Motor neuron (in vitro differentiated cells): ENCODE measurements around the gene ELOA. TPM values are rescaled to one million over a fixed set of nuclear protein-coding genes. Genes with fewer than 3 reads are reported as not detected.
A peak's percentile ranks its signal among the peaks of the same experiment; 100 is the strongest.

Experiments
- ATAC-seq, 8 experiments: fragments of 200-7000 bp; cut with Tn5 transposase; replicated peaks in 6 of 8; 2 replicates each; pipeline ENCODE4 v1.8.0; 2021; ENCODE audit warnings: mild to moderate bottlenecking in 8 of 8, moderate library complexity in 8 of 8
- H3K27ac ChIP-seq, 2 donors: fragments of 250-450 bp; sonication (Bioruptor Pico); 2 replicates each; pipeline ENCODE4 v1.9.0; 2021; ENCODE audit warnings: antibody characterized with exemption in 2 of 2, mild to moderate bottlenecking in 2 of 2, moderate library complexity in 1 of 2
- H3K4me1 ChIP-seq, 2 donors: fragments of 250-450 bp; sonication (Bioruptor Pico); replicated peaks in 1 of 2; 2 replicates each; pipeline ENCODE4 v1.6.1; 2021; ENCODE audit warnings: antibody characterized with exemption in 2 of 2, mild to moderate bottlenecking in 2 of 2, moderate library complexity in 1 of 2
- H3K4me3 ChIP-seq, 5 donors: fragments of 250-450 bp; sonication (Bioruptor Pico); 2 replicates each; pipeline ENCODE4 v1.9.0; 2021; ENCODE audit warnings: antibody characterized with exemption in 5 of 5, mild to moderate bottlenecking in 5 of 5, moderate library complexity in 4 of 5
- WGBS, 10 experiments: fragments of 450-650 bp; shearing (Covaris generic); methylation state at CpG; one replicate each; pipeline ENCODE4 v1.0.0; 2022; 5-methylcytosine and 5-hydroxymethylcytosine counted together
- in situ Hi-C, 9 experiments: fragments of 400-800 bp; cut with MboI; loops; one replicate each; pipeline ENCODE4 v1.15.0; 2021; ENCODE audit warnings: low sequenced_read_pairs in 9 of 9, low pct_unique_long_range_greater_than_20kb in 2 of 9; ENCODE audit not compliant: unreplicated experiment in 9 of 9
- total RNA-seq, 8 experiments: library from RNA; unstranded; fragments of 300-600 nt; gene quantifications; 2 replicates each; pipeline versions ENCODE4 v1.2.3 to v1.2.4, GENCODE V29; 2022

ELOA gene, protein sequence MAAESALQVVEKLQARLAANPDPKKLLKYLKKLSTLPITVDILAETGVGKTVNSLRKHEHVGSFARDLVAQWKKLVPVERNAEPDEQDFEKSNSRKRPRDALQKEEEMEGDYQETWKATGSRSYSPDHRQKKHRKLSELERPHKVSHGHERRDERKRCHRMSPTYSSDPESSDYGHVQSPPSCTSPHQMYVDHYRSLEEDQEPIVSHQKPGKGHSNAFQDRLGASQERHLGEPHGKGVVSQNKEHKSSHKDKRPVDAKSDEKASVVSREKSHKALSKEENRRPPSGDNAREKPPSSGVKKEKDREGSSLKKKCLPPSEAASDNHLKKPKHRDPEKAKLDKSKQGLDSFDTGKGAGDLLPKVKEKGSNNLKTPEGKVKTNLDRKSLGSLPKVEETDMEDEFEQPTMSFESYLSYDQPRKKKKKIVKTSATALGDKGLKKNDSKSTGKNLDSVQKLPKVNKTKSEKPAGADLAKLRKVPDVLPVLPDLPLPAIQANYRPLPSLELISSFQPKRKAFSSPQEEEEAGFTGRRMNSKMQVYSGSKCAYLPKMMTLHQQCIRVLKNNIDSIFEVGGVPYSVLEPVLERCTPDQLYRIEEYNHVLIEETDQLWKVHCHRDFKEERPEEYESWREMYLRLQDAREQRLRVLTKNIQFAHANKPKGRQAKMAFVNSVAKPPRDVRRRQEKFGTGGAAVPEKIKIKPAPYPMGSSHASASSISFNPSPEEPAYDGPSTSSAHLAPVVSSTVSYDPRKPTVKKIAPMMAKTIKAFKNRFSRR
- total RNA-seq, result 10 to 100 TPM; 28.5 to 54.9 (median 37.2) TPM

DNA sequence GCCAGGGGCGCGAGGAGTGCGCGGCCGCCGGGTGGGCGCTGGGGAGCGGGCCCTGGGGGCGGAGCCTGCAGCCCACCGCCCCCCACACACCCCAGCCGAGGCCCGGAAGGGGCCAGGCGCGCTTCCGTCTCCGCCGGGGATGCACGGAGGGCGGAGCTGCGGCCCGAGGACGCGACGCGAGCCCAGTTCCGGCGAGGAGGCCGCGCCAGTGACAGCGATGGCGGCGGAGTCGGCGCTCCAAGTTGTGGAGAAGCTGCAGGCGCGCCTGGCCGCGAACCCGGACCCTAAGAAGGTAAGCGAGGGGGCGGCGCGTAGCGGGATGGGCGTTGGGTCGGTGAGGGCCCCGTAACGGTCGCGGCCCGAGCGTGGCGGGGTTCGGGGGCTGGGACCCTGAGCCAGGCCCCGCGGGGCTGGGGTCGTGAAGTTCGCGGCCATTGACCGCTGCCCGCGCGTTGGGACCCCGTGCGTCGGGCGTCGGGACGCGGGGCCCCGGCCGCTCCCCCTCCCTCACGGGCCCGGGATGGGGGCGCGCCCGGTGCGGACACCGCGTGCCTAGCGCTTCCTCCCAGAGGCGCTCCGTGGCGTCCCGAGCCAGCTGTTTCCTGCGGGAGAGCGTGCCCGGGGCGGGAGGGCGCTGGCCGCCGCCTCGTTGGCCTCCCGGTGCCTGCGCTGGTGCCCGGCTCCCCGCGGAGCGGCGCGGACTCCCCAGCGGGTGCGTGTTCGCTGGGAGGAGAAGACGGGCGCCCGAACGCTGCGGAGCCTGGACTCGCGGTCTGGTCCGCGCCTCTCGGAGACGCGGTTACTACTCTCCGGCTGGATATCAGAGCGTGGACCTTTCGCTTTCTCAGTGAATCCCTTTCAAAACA is at the start of gene ELOA:
Gene ELOA, plus strand, starts transcription at position 185 of the 866 bp plus-strand sequence. Its CDS starts 33 bp downstream, at position 218.
- 1 to 10% (median 2%) methylated on average over 2 to 22 of the region's 119 CpGs; no CpG with 5 or more reads in 7 of the 10 experiments for WGBS, 10 experiments
- Histone ChIP-seq H3K4me1 (peaks cover 9 to 18% of the 10 kb centered on the region in 2 donors), H3K4me3 (peak within 1 kb of the TSS; percentile 65 to 84 (median 80)), H3K27ac (peak within 1 kb of the TSS; percentile 67 to 77)
- peak; percentile 84 to 94 (median 90) for ATAC-seq
- in situ Hi-C loops, result no loop called here

DNA sequence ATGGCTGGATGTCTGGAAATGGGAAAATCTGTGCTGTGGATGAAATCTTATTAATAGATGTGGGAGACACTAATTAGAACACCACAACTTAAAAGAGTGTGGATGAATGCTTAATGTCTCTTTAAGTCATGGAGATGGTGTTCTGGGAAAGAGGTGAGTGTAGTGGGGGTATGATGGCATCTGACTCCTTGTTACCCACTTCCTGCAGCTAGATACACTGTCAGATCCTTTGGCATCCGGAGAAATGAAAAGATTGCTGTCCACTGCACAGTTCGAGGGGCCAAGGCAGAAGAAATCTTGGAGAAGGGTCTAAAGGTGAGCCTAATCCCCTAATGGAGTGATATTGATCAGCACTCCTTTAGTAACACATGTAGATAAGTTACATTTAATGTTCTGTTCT is 49.7 kb upstream of the ELOA start:
- ATAC-seq, result no peak
- WGBS, 10 experiments, result 40 to 100% (median 92%) methylated on average over 1 to 2 of the region's 2 CpGs; no CpG with 5 or more reads in 3 of the 10 experiments
- Histone ChIP-seq H3K4me3 (no peak overlapping the region), H3K4me1 (peaks cover 12 to 17% of the 10 kb centered on the region in 2 donors), H3K27ac (no peak overlapping the region)
- in situ Hi-C loops, result no loop called here

GRCh38 chr1:23694371-23694770 is 48.9 kb upstream of the ELOA start:
- Histone ChIP-seq H3K4me1 (peaks cover 12 to 17% of the 10 kb centered on the region in 2 donors), H3K4me3 (no peak overlapping the region), H3K27ac (no peak overlapping the region)
- in situ Hi-C loops, result no loop called here
- no peak for ATAC-seq
- WGBS, 10 experiments, result 13 to 100% (median 79%) methylated on average over 1 to 3 of the region's 3 CpGs; no CpG with 5 or more reads in 1 of the 10 experiments

DNA sequence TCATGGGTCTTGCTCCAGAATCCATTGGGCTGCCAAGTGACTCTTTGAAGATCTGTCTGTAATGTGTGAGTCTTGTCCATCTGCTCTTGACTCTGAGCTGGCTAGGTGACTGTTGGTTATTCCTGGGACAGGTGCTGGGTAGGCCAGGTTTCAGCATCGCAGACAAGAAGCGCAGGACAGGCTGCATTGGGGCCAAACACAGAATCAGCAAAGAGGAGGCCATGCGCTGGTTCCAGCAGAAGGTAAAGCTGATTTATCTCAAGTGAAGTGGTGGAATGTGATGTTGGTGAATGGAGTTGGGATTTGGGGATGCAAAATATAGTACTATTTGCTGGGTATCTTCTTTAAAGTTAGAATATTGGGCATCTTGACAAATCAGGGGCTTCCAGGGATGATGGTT is 47.6 kb upstream of the ELOA start:
- ATAC-seq, result no peak
- H3K27ac ChIP-seq, result no peak overlapping the region
- H3K4me3 ChIP-seq, result no peak overlapping the region
- H3K4me1 ChIP-seq, result peaks cover 12 to 17% of the 10 kb centered on the region in 2 donors
- in situ Hi-C loops, result no loop called here
- WGBS, 10 experiments, result 86 to 100% (median 100%) methylated on average over 1 to 3 of the region's 3 CpGs; no CpG with 5 or more reads in 4 of the 10 experiments

GRCh38 chr1:23696335-23696989 is 46.8 kb upstream of the ELOA start:
- H3K4me3 ChIP-seq, result no peak overlapping the region
- 0 to 100% (median 79%) methylated on average over 1 to 6 of the region's 6 CpGs for WGBS, 10 experiments
- peak in 1 of 8 experiments; percentile 3 for ATAC-seq
- H3K4me1 ChIP-seq, result peaks cover 12 to 17% of the 10 kb centered on the region in 2 donors
- H3K27ac ChIP-seq, result no peak overlapping the region
- in situ Hi-C loops, result no loop called here

DNA sequence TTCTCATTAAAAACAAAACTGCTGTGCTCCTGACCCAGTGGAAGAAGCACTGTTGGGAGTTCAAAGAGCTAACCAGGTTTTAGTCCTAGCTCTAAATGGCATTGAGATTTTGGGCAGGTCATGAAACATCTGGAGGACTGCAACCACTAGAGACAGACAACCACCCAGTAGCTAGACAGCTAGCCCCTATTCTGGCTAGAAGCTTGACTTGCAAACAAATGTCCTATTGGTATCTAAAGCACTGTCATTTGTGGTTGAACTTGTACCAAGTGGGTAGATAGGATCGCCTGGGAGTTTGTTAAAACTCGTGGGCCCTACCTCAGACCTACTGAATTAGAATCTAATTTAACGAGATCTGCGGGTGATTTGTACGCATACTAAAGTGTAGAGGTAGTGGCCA is 44.8 kb upstream of the ELOA start:
- WGBS, 10 experiments, result 46 to 100% (median 93%) methylated on average over 2 to 5 of the region's 5 CpGs; no CpG with 5 or more reads in 1 of the 10 experiments
- in situ Hi-C loops, result no loop called here
- Histone ChIP-seq H3K4me1 (peaks cover 2 to 7% of the 10 kb centered on the region in 2 donors), H3K27ac (no peak overlapping the region), H3K4me3 (no peak overlapping the region)
- no peak for ATAC-seq

GRCh38 chr1:23699280-23700179 is 43.7 kb upstream of the ELOA start:
- H3K27ac ChIP-seq, result no peak overlapping the region
- in situ Hi-C loops, result no loop called here
- no peaks in the 10 kb centered on the region for H3K4me1 ChIP-seq
- no peak overlapping the region for H3K4me3 ChIP-seq
- ATAC-seq, result peak in 1 of 8 experiments; percentile 6
- WGBS, 10 experiments, result 63 to 100% (median 92%) methylated on average over 2 to 7 of the region's 7 CpGs; no CpG with 5 or more reads in 1 of the 10 experiments

DNA sequence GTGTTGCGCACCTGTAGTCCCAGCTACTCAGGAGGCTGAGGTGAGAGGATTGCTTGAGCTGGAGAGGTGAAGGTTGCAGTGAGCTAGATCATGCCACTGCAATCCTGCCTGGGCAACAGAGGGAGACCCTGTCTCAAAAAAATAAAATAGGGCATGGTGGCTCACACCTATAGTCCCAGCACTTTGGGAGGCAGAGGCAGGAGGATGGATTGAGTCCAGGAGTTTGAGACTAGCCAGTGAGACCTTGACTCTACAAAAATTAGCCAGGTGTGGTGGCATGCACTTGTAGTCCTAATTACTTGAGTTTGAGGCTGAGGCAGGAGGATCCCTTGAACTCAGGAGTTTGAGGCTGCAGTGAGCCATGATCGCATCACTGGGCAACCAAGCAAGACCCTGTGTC is 42.0 kb upstream of the ELOA start:
- no peak overlapping the region for H3K27ac ChIP-seq
- no peak overlapping the region for H3K4me3 ChIP-seq
- no peaks in the 10 kb centered on the region for H3K4me1 ChIP-seq
- in situ Hi-C loops, result no loop called here
- 83 to 100% (median 100%) methylated on average over 1 to 2 of the region's 2 CpGs; no CpG with 5 or more reads in 4 of the 10 experiments for WGBS, 10 experiments
- no peak for ATAC-seq

DNA sequence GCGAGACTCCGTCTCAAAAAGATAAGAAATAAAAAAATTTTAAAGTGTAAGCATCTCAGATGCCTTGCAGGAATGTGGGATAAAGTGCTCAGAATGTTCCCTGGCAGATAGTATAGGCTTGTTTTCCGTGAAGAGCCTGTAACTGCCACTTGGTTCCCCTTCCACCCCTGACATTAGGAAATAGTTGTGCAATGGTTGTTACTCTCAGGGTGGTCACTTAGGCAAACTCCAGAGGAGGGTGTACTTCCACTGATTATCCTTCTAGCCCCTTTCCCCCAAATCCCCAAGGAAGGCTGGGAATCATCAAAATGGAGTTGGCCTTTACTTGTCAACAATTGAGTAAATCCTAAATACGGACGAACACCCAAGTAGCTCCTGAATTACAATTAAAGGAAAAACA is 41.3 kb upstream of the ELOA start:
- Histone ChIP-seq H3K4me1 (no peaks in the 10 kb centered on the region), H3K4me3 (no peak overlapping the region), H3K27ac (no peak overlapping the region)
- in situ Hi-C loops, result no loop called here
- no peak for ATAC-seq
- WGBS, 10 experiments, result 75 to 100% (median 100%) methylated on average over 2 to 5 of the region's 5 CpGs; no CpG with 5 or more reads in 1 of the 10 experiments

DNA sequence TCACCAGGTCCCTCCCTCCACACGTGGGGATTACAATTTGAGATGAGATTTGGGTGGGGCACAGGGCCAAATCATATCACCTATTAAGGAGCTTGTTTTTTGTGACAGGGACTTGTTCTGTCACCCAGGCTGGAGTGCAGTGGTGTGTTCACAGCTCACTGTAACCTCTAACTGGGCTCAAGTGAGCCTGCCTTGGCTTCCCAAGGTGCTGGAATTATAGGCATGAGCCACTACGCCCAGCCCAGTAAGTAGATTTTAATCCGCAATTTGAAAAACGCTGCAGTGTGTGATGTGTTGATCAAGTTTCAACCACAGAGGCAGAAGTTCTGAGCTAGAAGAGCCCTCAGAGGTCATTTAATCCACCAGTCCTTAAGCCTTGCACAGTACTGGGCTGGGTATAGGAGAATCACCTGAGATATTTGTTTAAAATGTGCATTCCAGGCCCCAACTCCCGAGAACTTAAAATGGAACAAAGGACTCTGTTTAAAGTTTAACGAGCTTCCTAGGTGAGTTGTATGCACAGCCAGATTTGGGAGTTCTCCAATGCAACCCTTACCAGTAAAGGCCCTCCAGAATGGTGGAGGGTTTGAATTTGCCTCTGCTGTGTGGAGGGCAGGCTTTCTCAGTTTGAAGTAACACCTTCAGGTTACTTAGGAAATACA is 38.3 kb upstream of the ELOA start:
- WGBS, 10 experiments, result 77 to 95% (median 84%) methylated on average over 3 to 6 of the region's 6 CpGs; no CpG with 5 or more reads in 2 of the 10 experiments
- Histone ChIP-seq H3K4me3 (no peak overlapping the region), H3K4me1 (no peaks in the 10 kb centered on the region), H3K27ac (no peak overlapping the region)
- in situ Hi-C loops, result no loop called here
- ATAC-seq, result peak in 1 of 8 experiments; percentile 24

GRCh38 chr1:23709229-23709628 is 34.0 kb upstream of the ELOA start:
- 78 to 100% (median 90%) methylated on average over 2 to 4 of the region's 4 CpGs; no CpG with 5 or more reads in 1 of the 10 experiments for WGBS, 10 experiments
- no peak for ATAC-seq
- no peaks in the 10 kb centered on the region for H3K4me1 ChIP-seq
- in situ Hi-C loops, result no loop called here
- no peak overlapping the region for H3K27ac ChIP-seq
- no peak overlapping the region for H3K4me3 ChIP-seq
